Activated CD8-positive, alpha-beta memory T cell treated with anti-CD3 and anti-CD28 coated beads, Interleukin-2, amount 10 ng/mL, durations not matched to agents 7 days and 5 days (primary cell): ENCODE measurements around the gene TPSG1. TPM values are rescaled to one million over a fixed set of nuclear protein-coding genes. Genes with fewer than 3 reads are reported as not detected.

Source experiments
- ATAC-seq: fragments of 150-1000 bp; cut with Tn5 transposase; one replicate; pipeline ENCODE4 v1.10.0; 2021; ENCODE audit warnings: moderate library complexity
- CTCF ChIA-PET: fragments of 350-600 bp; sonication (Branson Sonifier 250); formaldehyde crosslinking; loops from one replicate; lab custom pipeline; 2021; ENCODE audit warnings: antibody characterized with exemption; lab: Charles Lee
- DNase-seq: peaks from one replicate; pipeline ENCODE4 v3.0.0-alpha.2; 2020
- H3K27ac Mint-ChIP-seq: one replicate; pipeline ENCODE4 v1.8.0; 2021; ENCODE audit warnings: mild to moderate bottlenecking, mixed read lengths
- H3K27me3 Mint-ChIP-seq: one replicate; pipeline ENCODE4 v1.8.0; 2021; ENCODE audit warnings: mixed read lengths
- H3K36me3 Mint-ChIP-seq: one replicate; pipeline ENCODE4 v1.8.0; 2021; ENCODE audit warnings: mild to moderate bottlenecking, mixed read lengths
- H3K4me1 Mint-ChIP-seq: one replicate; pipeline ENCODE4 v1.8.0; 2021; ENCODE audit warnings: mixed read lengths
- H3K4me3 Mint-ChIP-seq: one replicate; pipeline ENCODE4 v1.8.0; 2021; ENCODE audit warnings: mild to moderate bottlenecking, moderate library complexity, mixed read lengths
- H3K9me3 Mint-ChIP-seq: one replicate; pipeline ENCODE4 v1.8.0; 2022; ENCODE audit warnings: low read depth, mixed read lengths
- total RNA-seq, 2 experiments: library from RNA; stranded (reverse); gene quantifications; one replicate each; pipeline ENCODE4 v1.2.3, GENCODE V29; 2021

TPSG1 gene
- total RNA-seq, 2 experiments from 2014 or later, result not detected

DNA sequence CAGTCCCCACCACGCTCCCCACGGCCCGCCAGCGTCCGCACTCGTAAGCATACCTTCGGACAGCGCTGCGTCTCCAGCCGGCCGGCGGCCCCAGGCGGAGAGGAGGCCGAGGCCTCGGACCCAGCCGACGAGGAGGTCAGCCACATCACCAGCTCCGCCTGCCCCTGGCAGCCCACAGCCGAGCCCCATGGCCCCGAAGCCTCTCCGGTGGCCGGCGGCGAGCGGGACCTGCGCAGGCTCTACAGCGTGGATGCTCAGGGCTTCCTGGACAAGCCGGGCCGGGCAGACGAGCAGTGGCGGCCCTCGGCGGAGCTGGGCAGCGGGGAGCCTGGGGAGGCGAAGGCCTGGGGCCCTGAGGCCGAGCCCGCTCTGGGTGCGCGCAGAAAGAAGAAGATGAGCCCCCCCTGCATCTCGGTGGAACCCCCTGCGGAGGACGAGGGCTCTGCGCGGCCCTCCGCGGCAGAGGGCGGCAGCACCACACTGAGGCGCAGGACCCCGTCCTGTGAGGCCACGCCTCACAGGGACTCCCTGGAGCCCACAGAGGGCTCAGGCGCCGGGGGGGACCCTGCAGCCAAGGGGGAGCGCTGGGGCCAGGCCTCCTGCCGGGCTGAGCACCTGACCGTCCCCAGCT lies 4.9 kb downstream of the TPSG1 start:
- H3K4me1 Mint-ChIP-seq, result no peaks in the 10 kb centered on the region
- no peaks in the 10 kb centered on the region for H3K27me3 Mint-ChIP-seq
- no peaks in the 10 kb centered on the region for H3K9me3 Mint-ChIP-seq
- H3K4me3 Mint-ChIP-seq, result no peak overlapping the region
- no peak for DNase-seq
- no peak overlapping the region for H3K27ac Mint-ChIP-seq
- CTCF ChIA-PET, result no interaction called here
- no peaks in the 10 kb centered on the region for H3K36me3 Mint-ChIP-seq
- no peak for ATAC-seq

DNA sequence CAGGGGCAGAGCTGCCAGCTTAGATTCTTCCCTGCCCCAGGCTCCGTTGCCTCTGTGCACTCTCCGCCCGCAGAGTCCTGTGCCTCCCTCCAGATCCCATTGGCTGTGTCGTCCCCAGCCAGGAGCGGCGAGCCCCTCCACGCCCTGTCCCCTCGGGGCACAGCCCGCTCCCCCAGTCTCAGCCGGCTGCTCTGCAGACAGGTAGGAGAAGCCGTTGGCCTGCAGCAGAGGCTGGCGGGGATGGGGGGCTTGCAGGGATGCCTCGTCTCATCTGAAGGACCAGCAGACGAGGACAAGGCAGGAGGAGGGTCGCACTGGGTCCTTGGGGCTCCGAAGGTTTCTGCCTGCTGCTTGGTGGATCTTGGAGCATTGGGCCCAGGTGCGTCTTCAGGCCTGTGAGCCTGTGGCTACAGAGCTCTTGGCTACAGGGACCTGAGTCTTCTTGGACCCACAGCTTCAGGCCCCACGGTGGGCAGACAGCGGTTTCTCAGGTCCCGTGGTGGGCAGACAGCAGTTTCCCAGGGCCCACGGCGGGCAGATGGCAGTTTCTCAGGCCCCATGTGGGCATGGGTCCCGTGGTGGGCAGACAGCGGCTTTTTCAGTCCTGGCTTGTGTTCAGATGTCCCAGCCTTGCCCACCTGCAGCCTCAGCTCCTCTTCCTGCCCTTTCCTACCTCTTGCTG lies 6.0 kb downstream of the TPSG1 start:
- Mint-ChIP-seq H3K4me1 (no peaks in the 10 kb centered on the region), H3K36me3 (no peaks in the 10 kb centered on the region), H3K4me3 (no peak overlapping the region), H3K9me3 (no peaks in the 10 kb centered on the region), H3K27ac (no peak overlapping the region), H3K27me3 (no peaks in the 10 kb centered on the region)
- CTCF ChIA-PET, result no interaction called here
- no peak for DNase-seq
- no peak for ATAC-seq

DNA sequence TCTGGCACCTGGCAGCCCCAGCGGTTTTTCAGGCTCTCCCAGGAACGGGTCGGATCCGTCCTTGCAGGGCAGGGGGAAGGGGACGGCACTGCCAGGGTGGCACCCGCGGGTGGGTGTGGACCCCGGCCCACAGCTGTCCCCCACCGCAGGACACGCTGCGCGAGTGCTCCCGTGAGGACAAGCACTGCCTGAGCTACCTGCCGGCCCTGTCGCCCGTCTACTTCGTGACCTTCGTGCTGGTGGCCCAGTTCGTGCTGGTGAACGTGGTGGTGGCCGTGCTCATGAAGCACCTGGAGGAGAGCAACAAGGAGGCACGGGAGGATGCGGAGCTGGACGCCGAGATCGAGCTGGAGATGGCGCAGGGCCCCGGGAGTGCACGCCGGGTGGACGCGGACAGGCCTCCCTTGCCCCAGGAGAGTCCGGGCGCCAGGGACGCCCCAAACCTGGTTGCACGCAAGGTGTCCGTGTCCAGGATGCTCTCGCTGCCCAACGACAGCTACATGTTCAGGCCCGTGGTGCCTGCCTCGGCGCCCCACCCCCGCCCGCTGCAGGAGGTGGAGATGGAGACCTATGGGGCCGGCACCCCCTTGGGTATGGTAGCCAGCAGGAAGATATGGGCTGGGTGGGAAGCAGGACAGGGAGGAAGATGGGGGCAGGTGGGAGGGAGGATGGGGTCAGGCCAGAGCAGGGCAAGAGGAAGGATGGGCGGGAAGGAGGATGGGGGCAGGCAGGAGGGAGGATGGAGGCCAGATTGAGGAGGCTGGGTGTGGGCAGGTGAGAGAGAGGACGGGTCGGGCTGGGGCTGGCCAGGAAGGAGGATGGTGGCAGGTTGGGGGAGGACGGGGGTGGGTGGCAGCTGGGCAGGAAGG lies 6.8 kb downstream of the TPSG1 start:
- H3K36me3 Mint-ChIP-seq, result no peaks in the 10 kb centered on the region
- ATAC-seq (no peak), DNase-seq (no peak)
- no peaks in the 10 kb centered on the region for H3K9me3 Mint-ChIP-seq
- no peak overlapping the region for H3K27ac Mint-ChIP-seq
- H3K4me1 Mint-ChIP-seq, result no peaks in the 10 kb centered on the region
- CTCF ChIA-PET, result no interaction called here
- no peak overlapping the region for H3K4me3 Mint-ChIP-seq
- no peaks in the 10 kb centered on the region for H3K27me3 Mint-ChIP-seq

DNA sequence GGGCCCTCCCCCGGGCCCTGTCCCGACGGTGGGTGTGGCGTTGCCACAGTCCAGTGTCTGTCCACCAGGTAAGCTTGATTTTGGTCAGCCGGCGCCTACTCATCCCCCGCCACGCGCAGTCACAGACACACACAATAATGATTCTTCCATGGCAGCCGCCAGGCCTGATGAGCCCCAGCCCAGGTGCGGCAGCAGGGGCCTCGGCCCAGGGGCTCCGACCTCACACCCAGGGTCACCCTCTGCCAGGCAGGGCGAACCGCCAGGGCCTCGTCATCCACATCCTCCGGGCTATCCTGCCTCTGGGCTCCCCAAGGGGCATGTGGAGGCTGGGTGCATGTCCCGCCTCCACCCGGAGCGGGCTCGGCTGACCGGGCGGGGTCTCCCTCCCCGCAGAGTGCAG lies 7.5 kb downstream of the TPSG1 start:
- no peak overlapping the region for H3K27ac Mint-ChIP-seq
- CTCF ChIA-PET, result no interaction called here
- ATAC-seq (no peak), DNase-seq (no peak)
- no peak overlapping the region for H3K4me3 Mint-ChIP-seq
- no peaks in the 10 kb centered on the region for H3K27me3 Mint-ChIP-seq
- no peaks in the 10 kb centered on the region for H3K9me3 Mint-ChIP-seq
- H3K4me1 Mint-ChIP-seq, result no peaks in the 10 kb centered on the region
- H3K36me3 Mint-ChIP-seq, result no peaks in the 10 kb centered on the region

DNA sequence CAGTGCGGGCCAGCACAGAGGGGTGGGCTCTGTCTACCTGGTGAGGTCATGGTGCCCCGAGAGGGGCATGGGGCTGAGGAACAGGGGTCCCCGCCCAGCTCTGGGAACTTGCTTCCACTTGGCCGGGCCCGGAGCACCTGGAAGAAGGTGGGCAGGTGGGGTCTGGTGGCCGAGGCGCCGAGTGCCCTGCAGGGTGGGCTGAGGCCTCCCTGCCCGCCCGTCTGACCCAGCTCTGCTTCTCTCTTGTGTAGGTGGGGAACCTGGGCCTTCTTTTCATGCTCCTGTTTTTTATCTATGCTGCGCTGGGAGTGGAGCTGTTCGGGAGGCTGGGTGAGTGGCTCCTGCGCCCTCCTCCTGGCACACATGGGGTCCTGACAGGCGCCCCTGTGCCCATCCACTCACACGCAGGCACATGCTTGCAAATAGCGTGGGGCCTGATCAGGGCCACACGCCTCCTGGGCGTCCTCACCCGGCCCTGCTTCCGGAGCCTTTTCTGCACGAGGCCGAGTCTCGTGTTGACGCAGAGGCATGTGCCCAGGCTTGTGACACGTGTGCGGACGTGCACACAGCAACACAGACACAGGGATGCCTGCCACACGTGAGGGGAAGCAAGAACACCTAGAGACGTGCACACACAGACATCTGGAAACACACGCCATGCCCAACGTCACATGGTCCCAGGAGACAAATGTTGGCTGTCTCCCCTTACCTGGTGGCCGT lies 8.2 kb downstream of the TPSG1 start:
- no peaks in the 10 kb centered on the region for H3K27me3 Mint-ChIP-seq
- H3K4me1 Mint-ChIP-seq, result no peaks in the 10 kb centered on the region
- H3K4me3 Mint-ChIP-seq, result no peak overlapping the region
- no peaks in the 10 kb centered on the region for H3K36me3 Mint-ChIP-seq
- ATAC-seq (no peak), DNase-seq (no peak)
- no peak overlapping the region for H3K27ac Mint-ChIP-seq
- CTCF ChIA-PET, result no interaction called here
- no peaks in the 10 kb centered on the region for H3K9me3 Mint-ChIP-seq

DNA sequence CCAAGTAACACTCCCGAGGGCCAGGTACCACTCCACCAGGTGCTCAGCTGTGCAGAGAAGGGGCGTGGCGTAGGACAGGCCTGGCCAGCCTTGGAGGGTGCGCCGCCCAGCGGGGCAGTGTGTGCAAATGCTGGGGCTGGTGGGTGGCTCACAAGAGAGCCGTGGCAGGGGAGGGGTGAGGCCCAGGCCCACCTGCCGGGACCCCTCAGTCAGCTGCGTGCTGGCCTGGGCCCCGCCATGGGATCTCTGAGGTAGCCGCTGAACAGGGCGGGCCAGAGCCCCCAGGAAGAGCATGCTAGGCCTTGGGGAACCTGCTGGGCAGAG lies 8.8 kb downstream of the TPSG1 start:
- H3K4me3 Mint-ChIP-seq, result no peak overlapping the region
- no peak overlapping the region for H3K27ac Mint-ChIP-seq
- no peaks in the 10 kb centered on the region for H3K36me3 Mint-ChIP-seq
- H3K4me1 Mint-ChIP-seq, result no peaks in the 10 kb centered on the region
- no peaks in the 10 kb centered on the region for H3K9me3 Mint-ChIP-seq
- ATAC-seq, result no peak
- H3K27me3 Mint-ChIP-seq, result no peaks in the 10 kb centered on the region
- CTCF ChIA-PET, result no interaction called here
- no peak for DNase-seq

DNA sequence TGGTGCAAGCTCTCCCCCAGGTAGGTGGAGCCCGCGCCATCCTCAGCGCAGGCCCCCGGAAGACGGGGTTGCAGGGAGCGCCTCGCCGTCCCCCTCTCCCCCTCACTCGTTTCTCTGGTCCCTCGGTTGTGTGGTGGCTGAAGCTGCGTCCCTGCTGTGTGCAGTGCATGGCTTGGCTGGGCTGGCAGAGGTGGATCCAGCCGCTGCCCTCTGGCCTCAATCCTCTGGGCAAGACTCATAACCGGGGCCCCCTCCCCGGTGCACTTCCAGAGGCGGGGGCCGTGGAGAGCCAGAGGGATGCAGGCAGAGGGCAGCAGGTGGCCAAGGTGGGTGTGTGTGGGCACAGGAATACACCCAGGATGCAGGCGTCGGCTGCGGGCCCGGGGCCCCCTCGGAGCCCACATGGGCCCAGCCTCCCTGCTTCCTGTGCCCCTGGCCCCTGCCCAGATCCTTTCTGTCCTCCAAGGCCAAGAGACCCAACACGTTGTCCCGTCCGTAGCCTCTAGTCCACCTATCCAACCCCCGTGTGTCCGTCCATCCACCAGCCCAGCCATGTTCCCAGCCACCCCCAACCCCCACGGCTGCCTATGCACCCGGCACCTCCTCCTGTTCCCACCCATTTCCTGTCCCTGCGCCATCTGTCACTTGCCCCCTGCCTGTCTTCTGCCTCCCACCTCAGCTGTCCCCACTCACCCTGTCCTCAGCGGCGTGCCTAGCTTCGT lies 9.3 kb downstream of the TPSG1 start:
- Mint-ChIP-seq H3K27ac (no peak overlapping the region), H3K4me3 (no peak overlapping the region), H3K9me3 (no peaks in the 10 kb centered on the region), H3K36me3 (no peaks in the 10 kb centered on the region), H3K4me1 (no peaks in the 10 kb centered on the region), H3K27me3 (no peaks in the 10 kb centered on the region)
- CTCF ChIA-PET, result no interaction called here
- DNase-seq (no peak), ATAC-seq (no peak)

DNA sequence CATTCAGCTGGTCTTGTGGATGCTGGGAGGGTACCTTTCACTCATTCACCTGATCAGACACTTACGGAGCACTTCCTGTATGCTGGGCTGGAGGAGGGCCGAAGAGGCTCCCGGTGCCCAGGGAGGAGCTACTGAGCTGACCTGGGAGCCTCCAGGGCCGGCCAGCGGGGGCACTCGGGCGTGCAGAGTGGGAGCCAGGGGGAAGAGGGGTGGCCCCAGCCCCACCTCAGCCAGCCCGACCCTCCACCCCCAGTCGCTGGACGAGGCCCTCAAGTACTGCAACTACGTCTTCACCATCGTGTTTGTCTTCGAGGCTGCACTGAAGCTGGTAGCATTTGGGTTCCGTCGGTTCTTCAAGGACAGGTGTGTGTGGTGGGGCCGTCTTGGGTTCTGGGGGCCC lies 10.3 kb downstream of the TPSG1 start:
- Mint-ChIP-seq H3K4me1 (no peaks in the 10 kb centered on the region), H3K4me3 (no peak overlapping the region), H3K9me3 (no peaks in the 10 kb centered on the region), H3K36me3 (no peaks in the 10 kb centered on the region), H3K27me3 (no peaks in the 10 kb centered on the region), H3K27ac (no peak overlapping the region)
- CTCF ChIA-PET, result no interaction called here
- DNase-seq (no peak), ATAC-seq (no peak)

DNA sequence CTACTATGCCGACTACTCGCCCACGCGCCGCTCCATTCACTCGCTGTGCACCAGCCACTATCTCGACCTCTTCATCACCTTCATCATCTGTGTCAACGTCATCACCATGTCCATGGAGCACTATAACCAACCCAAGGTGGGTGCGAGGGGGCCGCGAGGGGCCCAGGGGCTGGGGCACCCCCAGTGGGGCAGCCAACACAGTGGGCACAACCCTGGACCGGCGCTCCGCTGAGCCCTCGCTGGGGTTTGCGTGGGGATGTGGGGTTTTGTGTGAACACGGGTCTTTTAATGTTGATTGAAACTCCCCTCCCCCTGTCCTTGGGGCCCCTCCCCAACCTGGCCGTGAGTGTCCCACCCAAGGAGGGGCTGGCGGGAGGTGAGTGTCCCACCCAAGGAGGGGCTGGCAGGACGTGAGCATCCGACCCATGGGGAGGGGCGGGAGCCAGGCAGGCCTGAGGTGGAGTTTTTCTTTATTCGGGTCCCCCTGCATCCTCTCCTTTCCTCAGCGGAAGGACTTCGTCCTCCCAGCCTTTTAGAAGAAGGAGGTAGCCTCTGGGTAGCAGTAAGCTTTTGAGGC lies 11.2 kb downstream of the TPSG1 start:
- Mint-ChIP-seq H3K27me3 (no peaks in the 10 kb centered on the region), H3K9me3 (no peaks in the 10 kb centered on the region), H3K27ac (no peak overlapping the region), H3K36me3 (no peaks in the 10 kb centered on the region), H3K4me3 (no peak overlapping the region), H3K4me1 (no peaks in the 10 kb centered on the region)
- ATAC-seq, result no peak
- DNase-seq, result no peak
- CTCF ChIA-PET, result no interaction called here

DNA sequence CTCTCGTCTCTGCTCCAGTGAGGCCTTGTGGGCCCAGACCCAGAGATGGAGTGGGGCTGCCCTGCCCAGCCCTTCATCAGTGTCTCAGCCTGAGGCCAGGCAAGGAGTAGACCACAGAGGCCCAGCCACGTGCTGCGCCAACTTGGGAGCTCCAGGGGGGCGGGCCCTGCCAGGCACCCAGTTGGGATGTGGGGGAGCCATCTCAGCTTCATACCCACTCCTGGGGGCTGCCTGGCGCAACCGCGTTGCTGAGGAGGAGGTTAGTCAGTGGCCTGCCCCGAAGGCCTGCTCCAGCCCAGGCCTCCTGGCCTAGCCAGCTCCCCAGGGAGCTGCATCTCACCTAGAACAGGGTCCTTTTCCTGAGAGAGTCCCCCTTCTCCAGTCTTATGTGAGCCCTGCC lies 11.8 kb downstream of the TPSG1 start:
- Mint-ChIP-seq H3K9me3 (no peaks in the 10 kb centered on the region), H3K4me1 (peaks cover 2% of the 10 kb centered on the region), H3K27ac (no peak overlapping the region), H3K36me3 (no peaks in the 10 kb centered on the region), H3K4me3 (no peak overlapping the region), H3K27me3 (no peaks in the 10 kb centered on the region)
- CTCF ChIA-PET, result no interaction called here
- ATAC-seq (no peak), DNase-seq (no peak)

DNA sequence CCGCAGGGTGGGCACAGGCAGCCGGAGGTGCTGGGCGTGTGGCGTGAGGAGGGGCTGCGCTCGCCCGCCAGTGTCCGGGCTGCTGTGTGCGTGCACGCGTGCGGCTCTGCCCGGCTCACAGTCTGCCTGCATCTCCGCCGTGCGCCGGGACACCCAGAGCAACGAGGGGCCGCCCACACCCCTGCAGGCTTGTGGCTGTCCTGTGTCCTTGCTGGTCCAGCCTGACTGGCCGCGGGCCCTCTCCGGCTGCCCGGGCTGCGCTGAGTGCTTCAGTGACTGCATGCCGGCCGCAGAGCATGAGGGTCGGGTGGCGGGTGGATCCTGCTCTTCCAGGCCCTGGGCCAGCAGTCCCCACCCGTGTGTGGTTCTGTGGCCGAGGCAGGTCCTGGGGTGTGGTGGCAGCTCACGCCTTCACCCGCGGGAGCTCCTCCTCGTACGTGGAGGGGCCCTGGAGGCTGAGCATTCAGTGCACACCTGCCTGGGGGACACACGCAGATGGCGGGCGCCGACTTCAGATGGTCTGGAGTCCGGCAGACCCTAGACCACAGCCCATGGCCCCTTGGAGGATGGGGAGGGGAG lies 12.4 kb downstream of the TPSG1 start:
- CTCF ChIA-PET, result no interaction called here
- Mint-ChIP-seq H3K9me3 (no peaks in the 10 kb centered on the region), H3K27me3 (no peaks in the 10 kb centered on the region), H3K27ac (no peak overlapping the region), H3K4me3 (no peak overlapping the region), H3K36me3 (no peaks in the 10 kb centered on the region), H3K4me1 (peaks cover 4% of the 10 kb centered on the region)
- ATAC-seq, result no peak
- no peak for DNase-seq

DNA sequence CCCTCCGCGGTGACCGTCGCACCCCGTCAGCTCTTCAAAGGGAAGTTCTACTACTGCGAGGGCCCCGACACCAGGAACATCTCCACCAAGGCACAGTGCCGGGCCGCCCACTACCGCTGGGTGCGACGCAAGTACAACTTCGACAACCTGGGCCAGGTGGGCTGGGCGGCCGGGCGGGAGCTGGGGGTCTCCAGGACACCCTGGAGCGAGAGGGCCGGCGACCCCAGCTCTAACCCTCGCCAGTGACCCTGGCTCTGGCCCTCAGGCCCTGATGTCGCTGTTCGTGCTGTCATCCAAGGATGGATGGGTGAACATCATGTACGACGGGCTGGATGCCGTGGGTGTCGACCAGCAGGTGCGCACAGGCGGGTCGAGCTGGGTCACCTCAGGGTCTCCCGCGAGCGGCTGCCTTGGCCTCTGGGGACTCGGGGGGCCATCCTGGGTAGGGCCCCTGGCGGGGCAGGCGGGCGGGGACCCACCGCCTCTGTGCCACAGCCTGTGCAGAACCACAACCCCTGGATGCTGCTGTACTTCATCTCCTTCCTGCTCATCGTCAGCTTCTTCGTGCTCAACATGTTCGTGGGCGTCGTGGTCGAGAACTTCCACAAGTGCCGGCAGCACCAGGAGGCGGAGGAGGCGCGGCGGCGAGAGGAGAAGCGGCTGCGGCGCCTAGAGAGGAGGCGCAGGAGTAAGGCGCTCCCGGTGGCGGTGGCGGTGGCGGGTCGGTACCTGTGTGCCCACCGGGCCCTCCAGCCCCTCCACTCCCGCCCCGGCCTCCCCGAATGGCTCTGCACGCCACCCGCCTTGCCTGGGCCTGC lies 13.4 kb downstream of the TPSG1 start:
- CTCF ChIA-PET, result no interaction called here
- Mint-ChIP-seq H3K27ac (no peak overlapping the region), H3K4me1 (peaks cover 4% of the 10 kb centered on the region), H3K4me3 (no peak overlapping the region), H3K36me3 (no peaks in the 10 kb centered on the region), H3K9me3 (no peaks in the 10 kb centered on the region), H3K27me3 (no peaks in the 10 kb centered on the region)
- ATAC-seq (no peak), DNase-seq (no peak)
